ENCODE results near the gene WNK1.
A peak's percentile ranks its signal among the peaks of the same experiment; 100 is the strongest.
"Not testable (repeated sequence)": the region's sequence is repeated elsewhere in the genome, so short reads cannot be mapped to it uniquely, and the experiment has no call there.

The WNK1 gene

GRCh38 chr12:779745-780734 lies 27.7 kb downstream of the WNK1 start:
- DNase-seq = no peak

GRCh38 chr12:780750-781379 lies 28.5 kb downstream of the WNK1 start:
- DNase-seq = no peak

GRCh38 chr12:785706-786105 lies 33.3 kb downstream of the WNK1 start:
- no peak for DNase-seq

- DNase-seq = no peak
Observed at GRCh38 chr12:788288-788687, 35.9 kb downstream of the WNK1 start.

- DNase-seq = not testable (repeated sequence)
Observed at GRCh38 chr12:788762-789161, 36.4 kb downstream of the WNK1 start.

GRCh38 chr12:789852-790563 lies 37.6 kb downstream of the WNK1 start:
- no peak for DNase-seq

GRCh38 chr12:790608-791007 lies 38.2 kb downstream of the WNK1 start:
- no peak for DNase-seq

GRCh38 chr12:793037-793436 lies 40.7 kb downstream of the WNK1 start:
- no peak for DNase-seq

- DNase-seq = no peak
Observed at GRCh38 chr12:793711-794110, 41.3 kb downstream of the WNK1 start.

- DNase-seq = peak; percentile 64 to 69
Observed at GRCh38 chr12:795305-795704, 42.9 kb downstream of the WNK1 start.

GRCh38 chr12:800401-800800 lies 48.0 kb downstream of the WNK1 start:
- no peak for DNase-seq

- no peak for DNase-seq
Observed at GRCh38 chr12:802242-803120, 50.1 kb downstream of the WNK1 start.

GRCh38 chr12:805022-805632 lies 52.7 kb downstream of the WNK1 start:
- DNase-seq = no peak

- DNase-seq = no peak
Observed at GRCh38 chr12:806200-806791, 53.9 kb downstream of the WNK1 start.

GRCh38 chr12:807041-807735 lies 54.8 kb downstream of the WNK1 start:
- DNase-seq = no peak

- no peak for DNase-seq
Observed at GRCh38 chr12:810116-810515, 57.7 kb downstream of the WNK1 start.

- DNase-seq = no peak
Observed at GRCh38 chr12:810671-811415, 58.5 kb downstream of the WNK1 start.

GRCh38 chr12:812950-813349 lies 60.6 kb downstream of the WNK1 start:
- no peak for DNase-seq

GRCh38 chr12:817456-817855 lies 65.1 kb downstream of the WNK1 start:
- not testable (repeated sequence) for DNase-seq

GRCh38 chr12:817941-818600 lies 65.7 kb downstream of the WNK1 start:
- no peak for DNase-seq

Data from activated CD4-positive, alpha-beta T cell treated with anti-CD3 and anti-CD28 coated beads, Interleukin-2, amount 50 U/mL, for 4 hours (primary cell).